HG02610 (cell line): ENCODE measurements around the gene CECR2.
"Not testable (repeated sequence)": the region's sequence is repeated elsewhere in the genome, so short reads cannot be mapped to it uniquely, and the experiment has no call there.

Experiments
- ATAC-seq: cut with Tn5 transposase; IDR thresholded peaks from one replicate; pipeline ENCODE4 v1.9.1; 2021; ENCODE audit warnings: mild to moderate bottlenecking, moderate library complexity; ENCODE audit not compliant: unreplicated experiment

Gene CECR2

GRCh38 chr22:17493419-17493981, 124.2 kb downstream of the CECR2 start:
- no peak for ATAC-seq

GRCh38 chr22:17496841-17497240, 127.6 kb downstream of the CECR2 start:
- no peak for ATAC-seq

GRCh38 chr22:17501679-17502285, 132.5 kb downstream of the CECR2 start:
- no peak for ATAC-seq

- ATAC-seq, result no peak
Measured at GRCh38 chr22:17508110-17508509, 138.8 kb downstream of the CECR2 start.

- ATAC-seq, result no peak
Measured at GRCh38 chr22:17512960-17513359, 143.7 kb downstream of the CECR2 start.

- no peak for ATAC-seq
Measured at GRCh38 chr22:17513612-17514011, 144.4 kb downstream of the CECR2 start.

GRCh38 chr22:17514084-17514483, 144.8 kb downstream of the CECR2 start:
- ATAC-seq, result no peak

- ATAC-seq, result no peak
Measured at GRCh38 chr22:17518406-17518805, 149.1 kb downstream of the CECR2 start.

- not testable (repeated sequence) for ATAC-seq
Measured at GRCh38 chr22:17521971-17522370, 152.7 kb downstream of the CECR2 start.

- no peak for ATAC-seq
Measured at GRCh38 chr22:17523925-17524324, 154.7 kb downstream of the CECR2 start.

GRCh38 chr22:17536269-17536668, 167.0 kb downstream of the CECR2 start:
- no peak for ATAC-seq

GRCh38 chr22:17537155-17537554, 167.9 kb downstream of the CECR2 start:
- ATAC-seq, result no peak

- ATAC-seq, result no peak
Measured at GRCh38 chr22:17540481-17540880, 171.2 kb downstream of the CECR2 start.

- no peak for ATAC-seq
Measured at GRCh38 chr22:17541476-17541875, 172.2 kb downstream of the CECR2 start.

GRCh38 chr22:17542452-17542851, 173.2 kb downstream of the CECR2 start:
- ATAC-seq, result no peak

- no peak for ATAC-seq
Measured at GRCh38 chr22:17548010-17548755, 178.9 kb downstream of the CECR2 start.

- ATAC-seq, result no peak
Measured at GRCh38 chr22:17548756-17549035, 179.4 kb downstream of the CECR2 start.

- no peak for ATAC-seq
Measured at GRCh38 chr22:17549183-17549582, 179.9 kb downstream of the CECR2 start.

GRCh38 chr22:17549655-17550054, 180.4 kb downstream of the CECR2 start:
- no peak for ATAC-seq

GRCh38 chr22:17552737-17553136, 183.5 kb downstream of the CECR2 start:
- ATAC-seq, result no peak

GRCh38 chr22:17554814-17555213, 185.6 kb downstream of the CECR2 start:
- ATAC-seq, result no peak

GRCh38 chr22:17559188-17559587, 189.9 kb downstream of the CECR2 start:
- no peak for ATAC-seq
